Parathyroid adenoma (tissue), 2 donors: ENCODE measurements around the gene MARCHF5.

Experiments
- H2AFZ ChIP-seq: fragments of 300-600 bp; sonication (generic); one replicate; pipeline ENCODE4 v1.7.0; 2017; ENCODE audit warnings: antibody characterized with exemption, mild to moderate bottlenecking
- H3K27ac ChIP-seq: fragments of 300-600 bp; sonication (generic); one replicate; pipeline ENCODE4 v1.7.0; 2017
- H3K27me3 ChIP-seq: fragments of 300-600 bp; sonication (generic); one replicate; pipeline ENCODE4 v1.7.0; 2017; ENCODE audit warnings: low read length; ENCODE audit not compliant: control insufficient read depth, insufficient read depth
- H3K36me3 ChIP-seq: fragments of 300-600 bp; sonication (generic); one replicate; pipeline ENCODE4 v1.7.0; 2017; ENCODE audit warnings: low read length; ENCODE audit not compliant: control insufficient read depth, insufficient read depth
- H3K4me1 ChIP-seq: fragments of 300-600 bp; sonication (generic); one replicate; pipeline ENCODE4 v1.7.0; 2017; ENCODE audit warnings: control low read depth
- H3K4me2 ChIP-seq: fragments of 300-600 bp; sonication (generic); one replicate; pipeline ENCODE4 v1.7.0; 2017; ENCODE audit warnings: low read length
- H3K4me3 ChIP-seq: fragments of 300-600 bp; sonication (generic); one replicate; pipeline ENCODE4 v1.7.0; 2017; ENCODE audit warnings: low read depth, low read length
- H3K79me2 ChIP-seq: fragments of 300-600 bp; sonication (generic); one replicate; pipeline ENCODE4 v1.7.0; 2017; ENCODE audit warnings: control low read depth
- H3K9ac ChIP-seq: fragments of 300-600 bp; sonication (generic); one replicate; pipeline ENCODE4 v1.7.0; 2017; ENCODE audit warnings: mild to moderate bottlenecking
- H3K9me3 ChIP-seq: fragments of 300-600 bp; sonication (generic); one replicate; pipeline ENCODE4 v1.7.0; 2017; ENCODE audit warnings: low read length; ENCODE audit not compliant: control insufficient read depth
- TF ChIP-seq, protein P1 (sequence below): fragments of 300-600 bp; sonication (generic); IDR thresholded peaks from one replicate; pipeline ENCODE4 v1.7.0; 2017; ENCODE audit warnings: antibody characterized with exemption, mild to moderate bottlenecking
- donor health status: primary hyperparathyroidism.

MARCHF5 gene

GRCh38 chr10:92303096-92303495 lies 12.1 kb downstream of the MARCHF5 start:
- Histone ChIP-seq H3K79me2 (peaks cover 42% of the 10 kb centered on the region), H3K27ac (no peak overlapping the region), H3K4me1 (no peaks in the 10 kb centered on the region), H3K27me3 (no peaks in the 10 kb centered on the region), H2AFZ (no peak overlapping the region), H3K9me3 (no peaks in the 10 kb centered on the region), H3K4me3 (no peak overlapping the region), H3K9ac (no peak overlapping the region), H3K4me2 (no peak overlapping the region), H3K36me3 (no peaks in the 10 kb centered on the region)
- TF ChIP-seq, protein P1, sequence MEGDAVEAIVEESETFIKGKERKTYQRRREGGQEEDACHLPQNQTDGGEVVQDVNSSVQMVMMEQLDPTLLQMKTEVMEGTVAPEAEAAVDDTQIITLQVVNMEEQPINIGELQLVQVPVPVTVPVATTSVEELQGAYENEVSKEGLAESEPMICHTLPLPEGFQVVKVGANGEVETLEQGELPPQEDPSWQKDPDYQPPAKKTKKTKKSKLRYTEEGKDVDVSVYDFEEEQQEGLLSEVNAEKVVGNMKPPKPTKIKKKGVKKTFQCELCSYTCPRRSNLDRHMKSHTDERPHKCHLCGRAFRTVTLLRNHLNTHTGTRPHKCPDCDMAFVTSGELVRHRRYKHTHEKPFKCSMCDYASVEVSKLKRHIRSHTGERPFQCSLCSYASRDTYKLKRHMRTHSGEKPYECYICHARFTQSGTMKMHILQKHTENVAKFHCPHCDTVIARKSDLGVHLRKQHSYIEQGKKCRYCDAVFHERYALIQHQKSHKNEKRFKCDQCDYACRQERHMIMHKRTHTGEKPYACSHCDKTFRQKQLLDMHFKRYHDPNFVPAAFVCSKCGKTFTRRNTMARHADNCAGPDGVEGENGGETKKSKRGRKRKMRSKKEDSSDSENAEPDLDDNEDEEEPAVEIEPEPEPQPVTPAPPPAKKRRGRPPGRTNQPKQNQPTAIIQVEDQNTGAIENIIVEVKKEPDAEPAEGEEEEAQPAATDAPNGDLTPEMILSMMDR: no peak

DNA sequence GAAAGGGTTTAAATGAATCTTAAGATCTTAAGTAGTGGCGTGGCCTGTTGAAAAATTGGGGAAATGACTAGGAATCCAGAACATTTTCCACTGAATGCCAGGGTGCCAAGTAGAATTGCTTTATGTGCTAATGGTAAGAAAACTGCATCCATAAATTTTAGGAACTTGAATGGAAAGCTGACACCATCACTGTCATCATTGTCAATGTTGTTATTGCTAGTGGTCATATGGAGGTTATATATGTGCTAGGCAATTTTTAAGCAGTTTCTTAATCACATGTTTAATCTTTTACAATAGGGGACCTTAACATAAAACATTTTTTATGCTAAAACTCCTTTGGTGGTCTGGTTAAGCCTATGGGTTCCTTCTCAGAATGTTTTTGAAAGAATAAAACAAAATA lies 13.1 kb downstream of the MARCHF5 start:
- Histone ChIP-seq H3K79me2 (peaks cover 32% of the 10 kb centered on the region), H3K4me1 (no peaks in the 10 kb centered on the region), H3K36me3 (no peaks in the 10 kb centered on the region), H3K27ac (no peak overlapping the region), H3K9me3 (no peaks in the 10 kb centered on the region), H2AFZ (no peak overlapping the region), H3K4me2 (no peak overlapping the region), H3K4me3 (no peak overlapping the region), H3K27me3 (no peaks in the 10 kb centered on the region), H3K9ac (no peak overlapping the region)
- TF ChIP-seq, protein P1: no peak

DNA sequence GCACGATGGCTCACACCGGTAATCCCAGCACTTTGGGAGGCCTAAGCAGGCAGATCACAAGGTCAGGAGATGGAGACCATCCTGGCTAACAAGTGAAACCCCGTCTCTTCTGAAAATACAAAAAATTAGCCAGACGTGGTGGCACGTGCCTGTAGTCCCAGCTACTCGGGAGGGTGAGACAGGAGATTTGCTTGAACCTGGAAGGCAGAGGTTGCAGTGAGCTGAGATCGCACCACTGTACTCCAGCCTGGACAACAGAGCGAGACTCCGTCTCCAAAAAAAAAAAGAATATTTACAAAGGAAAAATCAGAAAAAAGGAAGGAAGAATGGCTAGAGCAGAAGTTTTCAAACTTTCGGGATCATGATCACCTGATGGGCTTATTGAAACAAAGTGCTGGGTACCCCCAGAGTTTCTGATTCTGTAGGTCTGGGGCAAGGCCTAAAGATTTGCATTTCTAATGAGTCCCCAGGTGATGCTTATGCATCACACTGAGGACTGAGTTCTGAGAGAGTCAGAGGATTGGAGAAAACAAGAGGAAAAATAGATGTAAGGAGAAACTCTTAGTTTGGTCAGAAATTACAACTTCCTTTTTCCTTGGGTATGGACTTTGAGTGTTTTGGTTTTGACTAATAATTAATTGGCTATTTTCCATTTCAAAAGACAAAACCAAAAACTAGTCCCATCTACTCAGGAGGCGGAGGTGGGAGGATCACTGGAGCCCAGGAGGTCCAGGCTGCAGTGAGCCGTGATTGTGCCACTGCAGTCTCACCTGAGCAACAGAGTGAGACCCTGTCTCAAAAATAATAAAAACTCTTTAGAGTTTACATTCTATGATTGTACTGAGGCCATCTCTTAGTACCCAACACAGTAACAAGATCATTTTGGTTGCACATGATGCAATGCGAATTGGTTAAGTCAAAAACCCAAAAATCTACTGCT lies 14.4 kb downstream of the MARCHF5 start:
- H3K4me3 ChIP-seq: no peak overlapping the region

GRCh38 chr10:92309272-92309671 lies 18.3 kb downstream of the MARCHF5 start:
- Histone ChIP-seq H3K36me3 (no peaks in the 10 kb centered on the region), H3K4me3 (no peak overlapping the region), H3K9me3 (no peaks in the 10 kb centered on the region), H3K4me2 (no peak overlapping the region), H2AFZ (no peak overlapping the region), H3K9ac (no peak overlapping the region), H3K27me3 (no peaks in the 10 kb centered on the region), H3K27ac (no peak overlapping the region), H3K4me1 (no peaks in the 10 kb centered on the region), H3K79me2 (peaks cover 10% of the 10 kb centered on the region)
- TF ChIP-seq, protein P1: no peak

More for the DNA sequence above, 14.4 kb downstream of the MARCHF5 start:
- Histone ChIP-seq H3K27me3 (no peaks in the 10 kb centered on the region), H2AFZ (no peak overlapping the region), H3K36me3 (no peaks in the 10 kb centered on the region), H3K9ac (no peak overlapping the region), H3K4me2 (no peak overlapping the region), H3K79me2 (peaks cover 28% of the 10 kb centered on the region), H3K9me3 (no peaks in the 10 kb centered on the region), H3K4me1 (no peaks in the 10 kb centered on the region), H3K27ac (no peak overlapping the region)
- TF ChIP-seq, protein P1: no peak

DNA sequence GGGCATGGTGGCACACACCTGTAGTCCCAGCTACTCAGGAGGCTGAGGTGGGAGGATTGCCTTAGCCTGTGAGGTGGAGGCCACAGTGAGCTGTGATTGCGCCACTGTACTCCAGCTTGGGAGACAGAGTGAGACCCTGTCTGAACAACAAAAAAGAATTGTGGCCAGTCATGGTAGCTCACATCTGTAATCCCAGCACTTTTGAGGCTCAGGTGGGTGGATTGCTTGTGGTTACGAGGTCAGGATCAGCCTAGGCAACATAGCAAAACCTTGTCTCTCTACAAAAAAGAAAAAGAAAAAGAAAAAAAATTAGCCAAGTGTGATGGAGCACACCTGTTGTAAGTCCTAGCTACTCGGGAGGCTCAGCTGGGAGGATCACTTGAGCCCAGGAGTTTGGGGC lies 22.8 kb downstream of the MARCHF5 start:
- no peaks in the 10 kb centered on the region for H3K36me3 ChIP-seq

More for the DNA sequence above, 22.8 kb downstream of the MARCHF5 start:
- Histone ChIP-seq H3K79me2 (peaks cover 11% of the 10 kb centered on the region), H3K4me3 (no peak overlapping the region), H3K4me1 (no peaks in the 10 kb centered on the region), H3K27me3 (no peaks in the 10 kb centered on the region), H3K27ac (no peak overlapping the region), H3K9ac (no peak overlapping the region), H3K4me2 (no peak overlapping the region), H2AFZ (no peak overlapping the region), H3K9me3 (no peaks in the 10 kb centered on the region)
- TF ChIP-seq, protein P1: no peak
